NCI-H1694 treated with DMSO at 0.1 percent for 48 hours (cell line): ENCODE data around the gene NCF2.

Source experiments
- DNase-seq: peaks from one replicate; lab custom pipeline; 2025; lab: John Stamatoyannopoulos, UW

The NCF2 gene

DNA sequence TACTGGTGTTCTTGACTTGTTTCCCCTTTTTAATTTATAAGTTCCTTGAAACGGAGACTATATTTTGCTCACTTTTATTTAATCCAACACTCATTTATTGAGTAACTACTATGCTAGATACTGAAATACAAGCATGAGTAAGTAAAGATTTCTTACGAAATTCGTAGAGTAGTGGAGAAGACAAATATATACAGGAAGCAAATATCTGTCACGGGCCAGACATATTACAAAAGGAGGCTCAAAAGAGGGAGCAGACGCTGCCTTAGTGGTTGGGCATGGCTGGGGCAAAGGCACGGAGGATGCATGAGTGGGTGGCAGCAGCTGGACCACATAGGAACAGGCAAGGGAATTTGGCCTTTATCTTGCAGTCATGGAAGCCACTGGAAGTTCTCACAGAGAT, 6.8 kb downstream of the NCF2 start:
- no peak for DNase-seq

DNA sequence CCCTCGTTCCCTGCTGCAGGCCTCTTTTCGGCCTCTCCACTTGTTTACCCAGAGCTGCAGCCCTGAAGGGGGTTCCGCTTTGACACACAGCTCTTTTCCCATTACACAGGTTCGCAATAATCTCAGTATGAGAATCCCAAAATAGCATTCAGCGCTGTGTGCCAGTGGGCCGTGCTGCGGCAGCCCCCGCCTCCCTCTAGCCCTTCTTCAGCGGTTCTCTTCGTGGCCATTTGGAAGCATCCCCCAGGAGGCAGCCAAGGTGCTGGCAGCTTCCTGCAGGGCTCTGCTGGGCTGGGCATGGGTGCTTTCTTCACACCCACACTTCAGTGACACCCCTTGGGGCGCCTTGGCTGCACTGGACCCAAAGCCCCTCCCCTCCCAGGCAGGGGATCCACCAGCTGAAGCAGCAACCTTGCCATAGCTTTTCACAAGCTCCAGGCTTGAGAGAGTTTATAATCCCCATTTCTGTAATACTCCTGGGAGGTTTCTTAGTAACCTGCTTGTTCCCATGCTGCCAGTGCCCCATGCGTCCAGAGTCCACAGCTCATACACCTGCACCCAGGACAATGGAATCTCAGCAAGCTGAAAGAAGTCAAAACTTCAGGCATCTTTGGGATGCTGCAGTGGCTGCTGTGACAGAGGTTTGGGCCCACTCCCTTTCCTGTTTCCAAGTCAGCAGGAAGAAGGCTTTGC, 8.1 kb downstream of the NCF2 start:
- no peak for DNase-seq

DNA sequence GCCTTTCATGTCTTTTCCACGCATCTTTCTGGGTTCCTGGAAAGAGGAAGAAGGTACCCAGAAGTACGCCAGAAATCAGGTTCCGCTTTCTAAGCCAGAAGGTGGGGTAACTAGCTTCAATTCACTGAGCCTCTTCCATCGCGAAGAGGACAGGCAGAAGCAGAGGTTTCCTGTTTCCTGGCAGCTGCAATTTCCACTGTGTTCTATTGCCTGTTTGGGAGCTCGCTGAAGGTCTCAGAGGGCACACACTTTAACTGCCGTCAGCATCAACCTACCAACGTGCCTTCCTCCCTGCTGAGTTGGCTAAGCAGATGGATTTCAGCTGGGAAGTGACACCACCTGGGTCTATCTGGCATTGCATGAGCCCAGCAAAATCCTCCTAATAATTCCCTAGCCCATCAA, 10.0 kb downstream of the NCF2 start:
- DNase-seq: peak; percentile 80

DNA sequence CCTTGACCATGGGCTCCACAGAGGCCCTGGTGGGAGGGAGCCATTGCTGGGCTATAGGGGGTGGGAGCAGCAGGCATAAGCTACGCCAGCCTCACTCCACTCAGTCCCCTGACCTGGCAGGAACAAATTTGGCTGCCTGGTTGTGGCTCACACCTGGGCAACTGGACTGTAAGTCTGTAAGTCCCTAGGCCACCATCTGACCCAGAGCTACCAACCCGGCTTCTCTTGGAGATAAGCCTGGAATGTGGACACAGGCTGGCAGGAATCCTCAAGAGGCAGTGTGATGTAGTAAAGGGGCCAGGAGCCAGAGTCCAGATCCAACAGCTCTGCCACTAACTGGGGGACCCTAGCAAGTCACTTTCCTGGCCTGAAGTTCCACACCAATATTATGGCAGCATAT, 11.4 kb downstream of the NCF2 start:
- DNase-seq: no peak

DNA sequence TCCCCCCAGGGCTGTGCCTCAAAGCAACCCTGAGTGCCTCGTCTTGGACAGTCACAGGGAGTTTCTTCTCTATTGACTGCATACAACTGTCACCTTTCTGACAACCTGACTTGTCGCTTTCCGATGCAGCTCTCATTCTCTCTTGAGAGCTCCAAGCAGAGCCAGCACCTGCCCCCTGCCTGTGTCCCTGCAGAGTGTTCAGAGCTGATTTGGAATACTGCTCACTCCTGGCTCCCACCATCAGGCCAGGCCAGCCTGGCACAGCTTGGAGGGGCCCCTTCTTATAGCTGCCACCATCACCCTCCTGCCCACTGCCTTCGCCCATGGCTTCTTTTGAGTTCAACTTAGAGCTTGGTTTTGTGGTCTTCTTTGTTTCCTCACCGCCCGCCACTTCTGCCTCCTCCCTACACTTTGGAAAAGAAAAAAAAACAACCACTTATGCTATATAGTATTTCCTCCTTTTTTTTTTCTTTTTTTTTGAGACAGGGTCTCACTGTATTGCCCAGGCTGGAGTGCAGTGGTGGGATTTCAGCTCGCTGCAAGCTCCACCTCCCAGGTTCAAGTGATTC, 12.3 kb downstream of the NCF2 start:
- no peak for DNase-seq

DNA sequence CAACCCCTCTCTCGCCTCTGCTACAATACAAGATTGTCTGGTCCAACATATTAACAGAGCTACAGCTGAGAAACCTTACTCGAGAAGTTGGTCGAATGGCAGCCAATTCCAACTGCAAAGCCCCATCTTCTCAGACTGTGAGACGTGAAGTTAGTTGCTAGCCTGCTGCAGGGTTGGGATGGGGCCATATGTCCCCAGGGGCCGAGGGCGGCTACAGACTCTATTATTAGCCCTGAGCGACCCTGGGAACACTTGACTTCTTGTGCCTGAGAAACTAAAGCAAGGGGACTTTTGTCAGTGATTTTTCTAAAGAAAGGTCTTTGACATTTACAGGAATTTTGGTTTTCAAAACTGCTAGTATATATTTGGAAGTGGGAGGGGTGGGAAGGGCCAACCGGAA, 13.7 kb downstream of the NCF2 start:
- no peak for DNase-seq

DNA sequence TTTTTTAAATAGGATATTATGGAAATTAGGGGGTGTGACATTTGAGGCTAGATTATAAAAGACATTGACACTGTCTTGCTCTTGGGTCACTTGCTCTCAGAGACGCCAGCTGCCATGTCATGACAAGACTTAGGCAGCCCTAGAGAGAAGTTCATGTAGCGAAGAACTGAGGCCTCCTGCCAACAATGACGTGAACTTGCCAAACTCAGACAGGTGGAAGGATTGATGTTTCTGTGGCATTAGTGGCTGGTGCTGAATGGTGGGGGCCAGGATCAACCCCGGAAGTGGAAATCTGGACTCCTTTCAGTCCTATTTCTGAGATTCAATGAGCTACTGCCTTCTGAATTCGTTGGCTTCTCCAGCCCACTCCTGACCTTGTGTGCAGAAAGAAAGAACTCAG, 14.7 kb downstream of the NCF2 start:
- no peak for DNase-seq

DNA sequence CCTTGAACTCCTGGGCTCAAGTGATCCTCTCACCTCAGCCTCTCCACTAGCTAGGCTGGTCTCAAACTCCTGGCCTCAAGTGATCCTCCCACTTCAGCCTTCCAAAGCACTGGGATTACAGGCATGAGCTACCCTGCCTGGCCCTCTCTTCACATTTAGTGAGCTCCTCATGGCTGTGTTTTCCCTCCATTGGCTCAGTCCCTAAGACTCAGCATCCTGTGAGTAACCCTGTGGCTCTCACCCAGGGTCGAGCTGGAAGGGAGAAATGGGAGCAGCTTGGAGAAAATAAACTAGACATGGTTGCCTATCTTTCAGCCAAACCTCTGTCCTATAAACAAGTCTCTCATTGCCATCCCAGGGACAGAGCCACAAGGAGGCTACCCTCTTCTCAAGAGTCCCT, 17.5 kb downstream of the NCF2 start:
- DNase-seq: no peak

DNA sequence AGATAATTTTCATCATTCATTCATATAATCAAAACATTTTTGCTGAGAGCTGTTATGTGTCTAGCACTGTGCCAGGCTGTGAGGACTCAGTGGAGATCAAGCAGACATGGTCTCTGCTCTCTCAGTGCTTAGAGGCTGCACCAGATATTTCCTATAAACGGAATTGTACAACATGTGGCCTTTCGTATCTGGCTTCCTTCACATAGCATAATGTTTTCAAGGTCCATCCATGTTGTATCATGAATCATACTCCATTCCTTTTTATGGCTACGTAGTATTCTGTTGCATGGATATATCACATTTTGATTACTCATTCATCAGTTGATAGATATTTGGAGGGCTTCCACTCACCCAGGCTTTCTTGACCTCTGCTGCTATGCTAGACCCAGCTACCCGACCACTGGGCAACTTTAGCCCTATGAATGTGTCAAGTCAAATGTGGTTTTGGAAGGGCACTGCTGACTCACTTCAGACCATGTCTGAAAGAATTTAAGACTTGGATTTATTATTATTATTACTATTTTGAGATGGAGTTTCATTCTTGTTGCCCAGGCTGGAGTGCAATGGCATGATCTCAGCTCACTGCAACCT, 18.5 kb downstream of the NCF2 start:
- DNase-seq: no peak

DNA sequence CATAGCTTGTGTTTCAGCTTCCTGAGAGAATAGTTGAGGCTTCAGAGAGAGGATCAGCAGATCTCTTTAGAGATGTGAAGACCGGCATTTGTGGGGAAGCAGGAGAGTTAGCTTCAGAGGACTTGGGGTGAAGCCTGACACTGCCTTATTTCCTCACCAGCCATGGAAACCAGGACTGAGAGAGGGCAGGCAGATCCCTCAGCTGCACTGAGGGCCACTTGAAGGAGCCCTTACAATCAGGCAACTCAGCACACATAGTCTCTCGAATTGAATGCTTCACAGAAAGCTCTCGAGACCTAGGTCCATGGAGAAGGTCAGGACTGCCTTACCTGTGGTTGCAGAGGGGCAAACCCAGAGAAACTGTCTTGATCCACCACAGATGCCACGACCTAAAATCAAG, 19.8 kb downstream of the NCF2 start:
- no peak for DNase-seq

DNA sequence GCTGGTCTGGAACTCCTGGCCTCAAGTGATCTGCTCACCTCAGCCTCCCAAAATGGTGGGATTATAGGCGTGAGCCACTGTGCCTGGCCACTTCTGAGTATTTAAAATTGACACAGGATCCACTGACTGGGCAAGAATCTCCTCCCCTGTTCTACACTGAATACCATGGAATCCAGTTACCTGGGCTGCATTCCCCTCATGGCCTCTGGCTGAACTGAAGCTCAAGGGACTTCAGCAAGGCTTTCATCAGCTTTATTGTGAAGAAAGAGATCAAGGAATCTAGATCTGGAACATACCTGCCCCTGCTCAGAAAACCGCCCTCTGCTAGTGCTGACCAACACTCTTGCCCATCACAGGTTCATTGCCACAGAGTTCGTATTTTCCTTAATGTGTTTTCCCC, 20.5 kb downstream of the NCF2 start:
- no peak for DNase-seq

DNA sequence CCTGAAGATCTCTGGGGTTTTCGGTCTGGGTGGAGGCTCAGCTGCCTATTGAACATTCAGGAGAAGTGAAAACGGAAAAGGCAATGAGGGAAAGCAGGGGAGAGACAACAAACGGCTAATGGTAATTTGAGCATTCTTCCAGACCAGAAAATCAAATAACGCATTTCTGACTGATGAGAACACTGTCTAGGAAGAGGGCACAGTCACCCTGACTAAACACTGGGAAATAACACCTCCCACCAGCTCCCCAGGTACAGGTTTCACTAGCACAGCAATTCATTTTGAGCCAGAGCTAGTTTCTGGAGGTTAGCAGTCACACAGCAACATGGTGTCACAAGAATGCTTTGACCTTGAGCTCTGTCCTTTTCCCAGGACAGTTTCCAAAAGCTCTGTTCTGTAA, 21.1 kb downstream of the NCF2 start:
- no peak for DNase-seq

DNA sequence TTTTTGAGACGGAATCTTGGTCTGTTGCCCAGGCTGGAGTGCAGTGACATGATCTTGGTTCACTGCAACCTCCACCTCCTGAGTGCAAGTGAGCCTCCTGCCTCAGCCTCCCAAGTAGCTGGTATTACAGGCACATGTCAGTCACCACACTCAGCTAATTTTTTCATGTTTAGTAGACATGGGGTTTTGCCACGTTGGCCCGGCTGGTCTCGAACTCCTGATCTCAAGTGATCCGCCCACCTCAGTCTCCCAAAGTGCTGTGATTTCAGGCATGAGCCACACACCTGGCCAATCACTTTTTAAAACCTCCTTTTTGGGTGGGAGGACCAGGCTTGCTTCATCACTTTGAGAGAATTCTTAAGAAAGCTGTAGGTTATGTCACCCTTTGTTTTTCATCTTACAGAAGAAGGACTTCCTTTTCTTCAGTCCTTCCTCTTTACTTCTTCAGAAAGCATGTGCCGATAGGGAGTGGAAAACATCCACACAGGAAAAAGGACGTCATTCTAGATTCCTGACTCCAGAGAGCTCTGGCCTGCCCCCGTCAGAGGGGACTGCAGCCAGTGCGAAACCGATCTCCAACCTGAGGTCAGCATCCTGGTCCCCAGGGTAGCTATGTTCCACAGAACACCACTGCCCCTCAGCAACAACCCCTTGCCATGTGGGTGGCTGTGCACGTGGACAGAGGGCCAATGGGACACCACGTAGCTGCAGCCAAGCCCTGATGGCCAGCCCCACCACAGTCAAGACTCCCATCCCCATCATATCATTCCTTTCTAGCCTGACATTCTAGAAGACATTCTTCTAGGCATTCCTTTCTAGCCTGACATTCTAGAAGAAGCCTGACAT, 21.9 kb downstream of the NCF2 start:
- DNase-seq: no peak

DNA sequence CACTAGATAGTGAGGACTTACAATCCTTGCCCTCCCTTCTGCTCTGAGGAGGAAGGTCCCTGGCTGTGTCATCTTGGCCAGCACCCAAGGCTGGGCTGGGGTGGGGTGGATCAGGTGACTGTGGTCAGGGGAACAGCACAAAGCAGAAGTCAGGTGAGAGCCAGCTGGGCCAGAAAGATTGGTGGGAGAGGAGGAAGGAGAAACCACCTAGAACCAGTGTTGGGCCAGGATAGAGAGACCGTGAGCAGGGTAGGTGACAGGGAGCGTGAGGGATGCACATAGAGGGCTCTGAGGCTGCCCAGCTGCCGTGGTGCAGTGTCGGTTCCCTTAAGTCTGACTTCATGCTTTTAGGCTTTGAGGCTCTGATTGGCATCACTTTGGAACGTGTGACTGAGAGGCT, 22.7 kb downstream of the NCF2 start:
- DNase-seq: no peak

DNA sequence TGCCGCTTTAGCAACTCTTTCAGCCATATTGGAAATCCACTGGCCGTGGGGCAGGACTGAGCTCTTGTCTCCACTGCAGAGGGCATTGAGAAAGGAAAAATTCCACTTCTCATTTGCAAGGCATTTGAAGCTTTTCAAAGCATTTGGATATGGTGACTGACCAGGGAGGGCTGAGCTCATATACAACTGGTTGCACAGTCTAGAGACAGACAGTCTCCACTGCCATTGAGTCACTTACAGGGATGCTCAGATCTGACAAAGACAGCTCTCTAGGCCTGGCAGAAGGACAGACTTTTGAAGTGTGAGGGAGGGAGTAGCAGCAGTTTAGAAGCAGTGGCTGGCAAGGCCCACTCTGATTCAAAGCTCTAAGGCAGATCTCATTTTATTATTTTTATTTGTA, 24.2 kb downstream of the NCF2 start:
- no peak for DNase-seq

DNA sequence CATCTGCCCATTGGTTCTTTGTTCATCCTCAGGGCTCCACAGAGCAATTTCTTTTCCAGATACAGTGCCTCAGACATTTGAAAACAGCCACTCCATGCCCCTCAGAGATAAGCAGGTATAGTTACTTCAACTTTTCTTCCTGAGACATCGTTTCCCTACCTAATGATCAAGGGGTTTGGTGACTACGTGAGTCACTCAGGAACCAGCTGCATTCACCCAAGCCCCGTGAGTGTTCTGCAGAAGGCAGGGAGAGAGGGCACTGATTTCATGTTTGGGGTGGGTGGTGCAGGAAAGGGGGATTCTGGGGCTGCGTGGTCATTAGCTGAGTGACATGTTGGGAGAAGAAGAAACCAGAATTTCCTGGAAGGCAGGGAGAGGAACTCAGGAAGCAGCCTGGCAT, 25.0 kb downstream of the NCF2 start:
- no peak for DNase-seq

DNA sequence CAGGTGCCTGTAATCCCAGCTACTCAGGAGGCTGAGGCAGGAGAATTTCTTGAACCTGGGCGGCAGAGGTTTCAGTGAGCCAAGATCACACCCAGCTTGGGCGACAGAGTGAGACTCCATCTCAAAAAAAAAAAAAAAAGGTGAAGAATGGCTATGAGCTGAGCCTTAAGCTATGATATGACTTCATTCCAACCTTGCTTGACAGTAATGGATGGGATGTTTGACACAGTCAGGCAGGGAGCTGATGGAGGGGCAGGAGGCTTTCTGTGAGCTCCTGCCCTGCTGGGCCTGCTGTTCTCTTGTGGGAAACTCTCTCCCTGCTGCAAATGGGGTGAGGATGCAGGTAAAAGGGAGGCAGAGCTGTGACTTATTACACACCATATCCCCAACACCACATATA, 27.6 kb downstream of the NCF2 start:
- DNase-seq: no peak

DNA sequence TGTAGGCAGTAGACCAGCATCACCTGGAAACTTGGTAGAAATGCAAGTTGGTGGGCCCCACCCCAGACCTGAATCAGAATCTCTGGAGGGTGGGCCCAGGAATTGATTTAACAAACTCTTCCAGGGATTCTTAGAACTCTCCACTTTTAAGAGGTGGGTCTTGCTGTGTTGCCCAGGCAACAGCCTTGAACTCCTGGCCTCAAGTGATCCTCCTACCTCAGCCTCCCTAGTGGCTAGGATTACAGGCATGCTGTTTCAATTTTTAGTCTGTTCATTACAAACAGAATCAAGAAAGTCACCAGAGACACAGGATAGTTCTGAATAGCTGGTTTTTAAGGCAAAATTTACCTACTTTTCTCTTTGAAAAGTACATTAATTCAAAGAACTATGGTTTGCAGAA, 31.2 kb downstream of the NCF2 start:
- DNase-seq: no peak

DNA sequence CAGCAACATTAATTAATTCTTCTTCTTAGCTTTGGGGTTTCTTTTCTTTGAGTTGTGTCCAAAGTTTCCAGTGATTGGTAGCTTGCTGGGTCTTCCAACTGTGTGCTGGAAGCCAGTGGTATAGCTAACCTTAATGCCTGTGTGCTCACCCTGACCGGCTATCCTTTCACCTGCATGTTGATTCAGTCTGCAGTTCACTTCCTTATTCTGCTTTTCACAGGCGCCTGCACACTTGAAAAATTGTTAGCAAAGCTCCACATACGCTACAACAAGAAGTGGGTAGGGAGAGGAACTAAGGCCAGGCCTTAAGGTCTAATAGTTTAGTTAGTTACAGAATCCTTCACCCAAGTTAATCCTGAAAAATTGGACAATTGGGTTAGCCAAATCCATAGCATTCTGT, 35.7 kb downstream of the NCF2 start:
- DNase-seq: no peak

DNA sequence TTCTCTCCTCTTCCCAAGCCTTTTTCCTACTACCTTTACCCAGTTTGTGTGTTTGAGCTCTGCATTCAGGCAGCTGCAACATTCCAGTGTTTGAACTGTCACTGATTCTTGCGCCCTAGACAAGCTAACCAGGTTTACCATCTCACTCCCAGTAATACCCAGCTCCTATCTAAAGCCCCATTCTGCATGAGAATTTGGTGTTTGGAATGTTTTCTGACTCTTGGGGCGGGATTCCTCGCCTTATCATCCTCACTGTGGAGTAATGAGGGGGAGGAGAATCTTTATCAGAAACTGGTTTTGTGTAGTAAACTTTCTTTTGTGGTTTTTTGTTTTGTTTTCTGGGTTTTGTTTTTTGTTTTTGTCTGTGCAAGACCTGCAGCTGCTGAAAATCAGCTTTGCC, 36.5 kb downstream of the NCF2 start:
- no peak for DNase-seq

DNA sequence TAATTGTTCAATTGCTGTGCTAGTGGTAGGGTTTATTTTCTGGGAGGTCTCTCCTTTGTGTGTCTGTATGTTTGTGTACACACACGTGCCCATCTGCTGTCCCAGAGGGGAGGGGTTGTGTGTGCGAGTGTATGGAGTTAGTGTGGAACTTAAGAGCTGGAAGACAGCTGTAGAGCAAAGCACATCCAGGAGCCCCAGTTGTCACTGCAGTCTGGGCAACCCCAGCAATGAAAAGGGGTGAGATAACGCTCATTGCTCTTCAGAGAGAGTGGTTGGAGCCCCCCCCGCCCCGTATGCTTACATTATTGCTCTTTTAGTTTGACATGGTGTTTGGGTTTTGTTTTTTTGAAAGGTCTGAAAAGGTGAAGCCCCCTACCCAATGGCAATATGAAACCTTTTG, 36.9 kb downstream of the NCF2 start:
- DNase-seq: no peak

DNA sequence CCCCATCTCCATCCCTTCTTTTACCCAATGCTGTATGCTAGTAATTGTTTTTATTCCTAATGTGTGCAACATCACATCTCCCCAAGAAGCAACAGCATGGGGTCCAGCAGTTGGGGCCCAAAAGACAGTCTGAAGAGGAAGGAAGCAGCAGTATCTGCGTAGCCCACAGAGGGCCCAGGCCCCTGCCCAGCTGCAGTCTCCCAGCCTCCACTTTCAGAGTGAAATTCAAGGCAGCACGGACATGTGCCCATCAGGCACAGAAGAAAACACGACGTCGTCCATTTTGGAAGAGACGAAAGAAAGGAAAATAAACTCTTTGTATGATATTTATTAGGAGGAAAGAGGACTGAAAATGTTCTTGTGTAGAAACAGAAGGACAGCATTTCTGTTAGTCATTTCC, 37.4 kb downstream of the NCF2 start:
- DNase-seq: no peak

DNA sequence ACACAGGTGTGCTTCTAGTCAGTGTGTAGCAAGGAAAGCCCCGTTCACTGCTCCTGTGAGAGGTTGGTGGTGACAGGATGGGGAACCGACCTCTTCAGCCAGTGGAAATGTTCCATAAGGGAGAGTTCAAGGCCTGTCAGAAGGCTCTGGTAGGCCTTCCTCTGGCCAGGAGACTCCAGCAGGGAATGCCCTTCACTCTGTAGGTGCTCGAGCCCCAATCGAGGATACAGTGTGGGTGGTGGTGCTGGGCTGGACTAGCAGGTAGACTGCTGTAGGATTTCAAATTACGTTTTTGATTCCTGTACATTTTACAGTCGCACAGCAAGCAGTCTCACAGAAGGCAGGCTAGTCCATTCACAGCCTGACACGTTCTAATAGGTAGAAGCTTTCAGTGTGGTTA, 37.8 kb downstream of the NCF2 start:
- DNase-seq: no peak
